HepG2 (cell line): ENCODE data around the gene UPK1B. TPM values are rescaled to one million over a fixed set of nuclear protein-coding genes. Genes with fewer than 3 reads are reported as not detected.

Experiments
- ATAC-seq: fragments of 200-7000 bp; cut with Tn5 transposase; 3 replicates; pipeline ENCODE4 v1.9.1; 2020; ENCODE audit warnings: mild to moderate bottlenecking, moderate library complexity
- BruUV-seq: library from RNA; stranded (reverse); fragments of 400-500 nt; replicated peaks from 2 replicates; lab custom pipeline; 2021; lab: Mats Ljungman, UMichigan
- CTCF ChIA-PET: fragments of 300-600 bp; formaldehyde crosslinking; extraction: SDS; loops from one replicate; lab custom pipeline; 2021; ENCODE audit warnings: low total read pairs, inconsistent platforms, low intra/inter-chr PET ratio; lab: Yijun Ruan, JAX
- POLR2A ChIA-PET: fragments of 350-600 bp; sonication (Branson Sonifier 250); formaldehyde crosslinking; loops from one replicate; lab custom pipeline; 2020; ENCODE audit warnings: antibody characterized with exemption, inconsistent platforms; lab: Yijun Ruan, JAX
- DNase-seq: peaks from one replicate; pipeline ENCODE4 v3.0.0-alpha.2; 2015; ENCODE audit warnings: low spot score
- FAIRE-seq: peaks from 3 replicates; lab custom pipeline; 2011; peaks lifted over from hg19 to GRCh38; lab: Jason Lieb, UNC
- H2AFZ ChIP-seq: one replicate; pipeline ENCODE4 v1.6.1; 2011; ENCODE audit warnings: low read length, inconsistent platforms
- H3K27ac ChIP-seq: fragments of 300-600 bp; 3 replicates; pipeline ENCODE4 v1.8.0; 2011; ENCODE audit warnings: mixed run types, mild to moderate bottlenecking, mixed read lengths, low read length, inconsistent platforms; ENCODE audit not compliant: insufficient read depth; ENCODE audit errors: extremely low read length
- H3K27me3 ChIP-seq, 2 experiments: fragments of 200-600 bp in 1 of 2; 2 replicates in 1 of 2; 3 replicates in 1 of 2; pipeline versions ENCODE4 v1.6.0 to v1.8.0; 2011; ENCODE audit warnings: low read length in 2 of 2, mild to moderate bottlenecking in 2 of 2, moderate library complexity in 2 of 2, inconsistent platforms in 1 of 2; ENCODE audit not compliant: insufficient read depth in 2 of 2, control insufficient read depth in 1 of 2
- H3K36me3 ChIP-seq, 2 experiments: fragments of 200-600 bp in 1 of 2; replicated peaks in 1 of 2; 2 replicates in 1 of 2; 3 replicates in 1 of 2; pipeline versions ENCODE4 v1.5.1 to v1.8.0; 2011; ENCODE audit warnings: low read length in 2 of 2, inconsistent platforms in 1 of 2; ENCODE audit not compliant: insufficient read depth in 2 of 2, control insufficient read depth in 1 of 2
- H3K4me1 ChIP-seq: 2 replicates; pipeline ENCODE4 v1.5.1; 2012; ENCODE audit warnings: low read length, inconsistent platforms; ENCODE audit not compliant: insufficient read depth
- H3K4me2 ChIP-seq: 2 replicates; pipeline ENCODE4 v1.6.0; 2011; ENCODE audit warnings: low read depth, low read length, inconsistent platforms
- H3K4me3 ChIP-seq, 3 experiments: fragments of 200-600 bp in 1 of 3; sonication (generic), shearing (Covaris generic) in 1 of 3; replicated peaks in 1 of 3; 2 replicates each; pipeline ENCODE4 v1.5.1; 2011 to 2016; ENCODE audit warnings: low read length in 3 of 3, inconsistent platforms in 2 of 3, low read depth in 2 of 3, mild to moderate bottlenecking in 2 of 3, control low read depth in 1 of 3, mixed read lengths in 1 of 3; ENCODE audit not compliant: insufficient read depth in 1 of 3
- H3K79me2 ChIP-seq: one replicate; pipeline ENCODE4 v1.6.1; 2011; ENCODE audit warnings: low read length, inconsistent platforms; ENCODE audit not compliant: insufficient read depth
- H3K9ac ChIP-seq: 2 replicates; pipeline ENCODE4 v1.6.0; 2011; ENCODE audit warnings: mild to moderate bottlenecking, low read depth, low read length, inconsistent platforms; ENCODE audit not compliant: insufficient read depth
- H3K9me3 ChIP-seq: 2 replicates; pipeline ENCODE4 v1.5.1; 2012; ENCODE audit warnings: mild to moderate bottlenecking, low read length
- H4K20me1 ChIP-seq: 2 replicates; pipeline ENCODE4 v1.6.0; 2011; ENCODE audit warnings: inconsistent platforms, mild to moderate bottlenecking, low read length, moderate library complexity; ENCODE audit not compliant: insufficient read depth
- GMEB1 ChIP-seq: sonication (generic); formaldehyde crosslinking; IDR thresholded peaks from 2 replicates; pipeline ENCODE4 v1.5.1; 2020; ENCODE audit warnings: missing genetic modification reagents, mild to moderate bottlenecking, borderline replicate concordance
- HDAC6 ChIP-seq: fragments of 200-600 bp; sonication (generic); IDR thresholded peaks from 2 replicates; pipeline ENCODE4 v1.7.0; 2017; ENCODE audit warnings: mild to moderate bottlenecking, antibody characterized with exemption, low read length, low read depth
- MBNL3 ChIP-seq: fragments of 250-450 bp; sonication (Bioruptor Pico); conservative IDR thresholded peaks from 2 replicates; pipeline ENCODE4 v1.8.0; 2022; ENCODE audit warnings: mild to moderate bottlenecking, inconsistent platforms
- MTF1 ChIP-seq: sonication (generic); formaldehyde crosslinking; IDR thresholded peaks from 2 replicates; pipeline ENCODE4 v1.5.0; 2020; ENCODE audit warnings: missing genetic modification reagents
- MXD3 ChIP-seq: IDR thresholded peaks from 2 replicates; pipeline ENCODE4 v1.6.1; 2016; ENCODE audit warnings: mild to moderate bottlenecking, missing biosample characterization, missing genetic modification reagents
- REL ChIP-seq: sonication (generic); formaldehyde crosslinking; conservative IDR thresholded peaks from 2 replicates; pipeline ENCODE4 v1.8.0; 2022; ENCODE audit warnings: mild to moderate bottlenecking, missing genetic modification reagents, moderate library complexity
- SALL1 ChIP-seq: sonication (generic); formaldehyde crosslinking; IDR thresholded peaks from 2 replicates; pipeline ENCODE4 v1.8.0; 2022; ENCODE audit warnings: mild to moderate bottlenecking, missing genetic modification reagents
- THRA ChIP-seq: sonication (generic); formaldehyde crosslinking; IDR thresholded peaks from 2 replicates; pipeline ENCODE4 v1.4.0; 2020; ENCODE audit warnings: missing genetic modification reagents, borderline replicate concordance
- ZBTB3 ChIP-seq: sonication (generic); formaldehyde crosslinking; IDR thresholded peaks from 2 replicates; pipeline ENCODE4 v1.4.0; 2020; ENCODE audit warnings: low read depth, mild to moderate bottlenecking, moderate library complexity, missing genetic modification reagents, borderline replicate concordance
- ZBTB33 ChIP-seq: sonication (generic); formaldehyde crosslinking; IDR thresholded peaks from 2 replicates; pipeline ENCODE4 v1.4.0; 2020; ENCODE audit warnings: missing genetic modification reagents
- ZNF343 ChIP-seq: sonication (generic); formaldehyde crosslinking; IDR thresholded peaks from 2 replicates; pipeline ENCODE4 v1.4.0; 2020; ENCODE audit warnings: mild to moderate bottlenecking, missing genetic modification reagents
- ZNF350 ChIP-seq: sonication (generic); formaldehyde crosslinking; IDR thresholded peaks from 2 replicates; pipeline ENCODE4 v1.4.0; 2020; ENCODE audit warnings: mild to moderate bottlenecking, low read depth, missing genetic modification reagents, borderline replicate concordance
- ZNF572 ChIP-seq: sonication (generic); formaldehyde crosslinking; IDR thresholded peaks from 2 replicates; pipeline ENCODE4 v1.5.1; 2020; ENCODE audit warnings: mild to moderate bottlenecking, missing genetic modification reagents
- ZNF629 ChIP-seq: sonication (generic); formaldehyde crosslinking; conservative IDR thresholded peaks from 2 replicates; pipeline ENCODE4 v1.5.0; 2020; ENCODE audit warnings: missing genetic modification reagents
- ZNF740 ChIP-seq: sonication (generic); formaldehyde crosslinking; IDR thresholded peaks from 2 replicates; pipeline ENCODE4 v1.4.0; 2020; ENCODE audit warnings: missing genetic modification reagents
- ZNF775 ChIP-seq: sonication (generic); formaldehyde crosslinking; IDR thresholded peaks from 2 replicates; pipeline ENCODE4 v1.4.0; 2020; ENCODE audit warnings: missing genetic modification reagents, mild to moderate bottlenecking, moderate library complexity, borderline replicate concordance
- WGBS: methylation state at CpG from one replicate; pipeline ENCODE4 v1.1.6; 2017; ENCODE audit warnings: low lambda C conversion rate; 5-methylcytosine and 5-hydroxymethylcytosine counted together
- in situ Hi-C: cut with HindIII; loops from 2 replicates; pipeline ENCODE4 v1.10.0; 2017; ENCODE audit warnings: low pct_unique_long_range_greater_than_20kb; ENCODE audit not compliant: extremely low pct_ligation_motif_present
- intact Hi-C: fragments of 100-400 bp; cut with micrococcal nuclease; formaldehyde crosslinking; loops from one replicate; pipeline ENCODE4 v1.10.0; 2022; ENCODE audit not compliant: unreplicated experiment
- polyA plus RNA-seq, 8 experiments: library from polyadenylated mRNA; depleted of rRNA in 3 of 8; stranded (reverse) in 7 of 8; unstranded in 1 of 8; fragments of >200 nt; fragmentation: Illumina TruSeq in 4 of 8; extraction: Trizol in 4 of 8; gene quantifications; 2 replicates each; pipeline versions ENCODE4 v1.2.1 to v1.2.3, GENCODE V29; 2011 to 2016; ENCODE audit warnings: low read depth in 4 of 8, missing spikeins in 1 of 8, mixed read lengths in 1 of 8; ENCODE audit not compliant: insufficient read depth in 1 of 8
- total RNA-seq, 5 experiments: library from RNA; depleted of rRNA; stranded (reverse); fragments of >200 nt; fragmentation: Illumina TruSeq; extraction: Trizol; gene quantifications; 2 replicates each; pipeline ENCODE4 v1.2.3, GENCODE V29; 2016; ENCODE audit warnings: low read depth in 1 of 5
- TF ChIP-seq, protein P1 (sequence below): sonication (generic); formaldehyde crosslinking; IDR thresholded peaks from 2 replicates; pipeline ENCODE4 v1.4.0; 2020; ENCODE audit warnings: missing genetic modification reagents, borderline replicate concordance

UPK1B gene
- total and polyA plus RNA-seq, 2 of the 13 experiments (the other 11 are each of a cell fraction or from before 2014, with no cell fraction given), result not detected

DNA sequence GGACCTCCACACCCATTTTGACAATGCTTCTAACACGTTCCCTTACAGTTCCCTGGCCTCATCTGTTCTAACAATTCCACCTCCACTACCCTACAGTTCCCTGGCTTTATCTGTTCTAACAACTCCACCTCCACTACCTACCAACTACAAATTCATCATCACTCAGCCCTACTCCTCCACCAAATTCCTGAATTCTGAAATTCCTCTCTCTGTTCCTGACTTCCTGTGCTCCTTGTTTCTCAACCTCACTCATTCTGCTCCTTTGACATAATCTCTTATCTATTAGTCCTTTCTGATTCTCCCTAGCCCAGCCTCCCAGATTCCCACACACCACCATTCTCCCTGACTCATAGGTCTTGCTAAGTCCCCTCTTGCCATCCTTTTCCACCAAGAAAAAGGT lies 22.5 kb downstream of the UPK1B start:
- Histone ChIP-seq H3K36me3 (no peaks in the 10 kb centered on the region), H2AFZ (no peak overlapping the region), H3K9me3 (no peaks in the 10 kb centered on the region), H3K4me3 (no peak overlapping the region), H3K9ac (no peak overlapping the region), H3K27me3 (no peaks in the 10 kb centered on the region), H3K4me2 (no peak overlapping the region), H3K4me1 (no peaks in the 10 kb centered on the region), H3K27ac (no peak overlapping the region), H3K79me2 (no peaks in the 10 kb centered on the region), H4K20me1 (no peaks in the 10 kb centered on the region)
- in situ Hi-C loops, result no loop called here
- CTCF ChIA-PET, result no interaction called here
- TF ChIP-seq MTF1 (CRISPR knock-in tag) (no peak), ZNF629 (CRISPR knock-in tag) (no peak), ZNF775 (CRISPR knock-in tag) (no peak), THRA (CRISPR knock-in tag) (no peak), ZBTB3 (CRISPR knock-in tag) (no peak), ZBTB33 (CRISPR knock-in tag) (no peak), ZNF350 (no peak), ZNF572 (CRISPR knock-in tag) (no peak), ZNF343 (CRISPR knock-in tag) (no peak), ZNF740 (CRISPR knock-in tag) (no peak), REL (CRISPR knock-in tag) (no peak), GMEB1 (CRISPR knock-in tag) (no peak), MBNL3 (no peak), SALL1 (CRISPR knock-in tag) (no peak), HDAC6 (no peak), MXD3 (CRISPR knock-in tag) (no peak)
- TF ChIP-seq, protein P1, sequence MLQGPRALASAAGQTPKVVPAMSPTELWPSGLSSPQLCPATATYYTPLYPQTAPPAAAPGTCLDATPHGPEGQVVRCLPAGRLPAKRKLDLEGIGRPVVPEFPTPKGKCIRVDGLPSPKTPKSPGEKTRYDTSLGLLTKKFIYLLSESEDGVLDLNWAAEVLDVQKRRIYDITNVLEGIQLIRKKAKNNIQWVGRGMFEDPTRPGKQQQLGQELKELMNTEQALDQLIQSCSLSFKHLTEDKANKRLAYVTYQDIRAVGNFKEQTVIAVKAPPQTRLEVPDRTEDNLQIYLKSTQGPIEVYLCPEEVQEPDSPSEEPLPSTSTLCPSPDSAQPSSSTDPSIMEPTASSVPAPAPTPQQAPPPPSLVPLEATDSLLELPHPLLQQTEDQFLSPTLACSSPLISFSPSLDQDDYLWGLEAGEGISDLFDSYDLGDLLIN (CRISPR knock-in tag), result no peak
- no peak for DNase-seq
- intact Hi-C loops, result no loop called here
- ATAC-seq, result no peak
- no TSS peak for BruUV-seq
- 19% methylated on average over 1 of the region's 1 CpG for WGBS
- POLR2A ChIA-PET, result no interaction called here
- FAIRE-seq, result no peak
